Right renal pelvis (tissue), 4 donors: ENCODE data around the gene CCDC127. TPM values are rescaled to one million over a fixed set of nuclear protein-coding genes. Genes with fewer than 3 reads are reported as not detected.
"Not testable (repeated sequence)": the region's sequence is repeated elsewhere in the genome, so short reads cannot be mapped to it uniquely, and the experiment has no call there.

Source experiments
- DNase-seq, 4 donors: peaks; one replicate each; pipeline ENCODE4 v3.0.0-alpha.2; 2013; ENCODE audit warnings: low read depth in 4 of 4, low spot score in 3 of 4, missing footprints in 1 of 4
- polyA plus RNA-seq, 4 donors: library from polyadenylated mRNA; unstranded; fragments of 120-200 nt; gene quantifications; one replicate each; pipeline ENCODE4 v1.2.1, GENCODE V29; 2013; ENCODE audit not compliant: insufficient read length in 4 of 4

CCDC127 gene
- polyA plus RNA-seq, 4 donors: 12.8 to 16.8 (median 14.1) TPM

DNA sequence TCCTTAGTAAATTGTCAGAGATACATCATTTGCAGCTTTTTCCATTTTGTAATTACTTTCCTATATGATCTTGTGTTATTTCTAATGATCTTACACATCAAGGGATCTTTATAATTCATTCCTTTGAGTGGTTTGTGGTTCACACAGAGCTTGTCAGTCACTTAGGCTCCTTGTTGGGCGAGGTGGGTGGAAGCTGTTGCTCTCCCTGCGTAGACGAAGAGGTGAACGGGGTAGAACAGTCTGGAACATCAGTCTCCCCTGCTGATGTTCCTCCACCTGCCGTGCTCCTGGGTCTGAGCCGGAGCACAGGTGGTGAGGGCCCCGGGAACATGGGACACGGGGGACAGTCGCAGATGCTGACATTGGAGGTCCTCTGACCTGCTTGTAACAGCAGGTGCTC is 17.6 kb upstream of the CCDC127 start:
- not testable (repeated sequence) for DNase-seq

DNA sequence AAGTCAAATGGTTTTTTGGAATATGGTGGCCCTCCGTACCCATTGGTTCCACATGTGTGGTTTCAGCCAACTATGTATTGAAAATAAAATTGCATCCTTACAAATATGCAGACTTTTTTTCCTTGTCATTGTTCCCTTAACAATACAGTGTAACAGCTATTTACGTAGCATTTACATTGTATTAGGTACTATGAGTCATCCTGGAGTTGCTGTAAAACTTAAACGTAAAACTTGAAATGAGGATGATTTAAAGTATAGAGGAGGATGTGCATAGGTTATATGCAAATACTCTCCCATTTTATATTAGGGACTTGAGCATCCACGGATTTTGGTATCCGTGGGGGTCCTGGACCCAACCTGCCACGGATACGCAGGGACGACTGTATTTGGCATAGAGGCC is 16.5 kb upstream of the CCDC127 start:
- DNase-seq: no peak

DNA sequence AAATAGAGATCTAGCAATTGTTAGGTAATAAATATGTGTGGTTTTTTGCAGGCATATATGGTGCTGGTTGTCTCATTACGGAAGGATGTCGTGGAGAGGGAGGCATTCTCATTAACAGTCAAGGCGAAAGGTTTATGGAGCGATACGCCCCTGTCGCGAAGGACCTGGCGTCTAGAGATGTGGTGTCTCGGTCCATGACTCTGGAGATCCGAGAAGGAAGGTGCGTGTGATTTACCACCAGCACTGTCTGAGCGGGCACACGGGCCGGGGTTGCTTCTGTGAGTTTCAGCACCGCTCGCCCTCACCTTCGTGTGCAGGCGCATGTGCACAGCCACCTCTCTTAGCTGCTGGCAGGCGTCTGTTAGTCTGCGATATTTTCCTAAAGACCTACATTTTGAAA is 15.5 kb upstream of the CCDC127 start:
- not testable (repeated sequence) for DNase-seq

DNA sequence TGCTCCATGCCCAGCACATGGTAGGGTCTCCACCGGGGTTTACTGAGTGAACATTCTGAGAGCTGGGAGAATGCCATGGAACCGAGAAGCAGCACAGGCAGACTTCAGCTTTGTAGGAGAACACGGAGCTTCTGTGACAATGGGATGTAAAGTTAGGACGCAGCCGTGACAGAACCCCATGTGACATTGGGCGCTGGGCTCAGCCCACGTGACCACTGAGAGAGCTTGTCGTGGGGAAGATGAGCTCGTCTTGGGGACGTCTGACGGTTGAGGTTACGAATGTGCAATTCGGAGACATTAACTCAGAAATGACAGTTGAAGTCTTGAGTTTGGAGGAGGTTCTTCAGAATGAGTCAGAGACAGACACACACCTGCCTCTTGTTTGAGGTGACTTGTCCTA is 13.7 kb upstream of the CCDC127 start:
- DNase-seq: no peak

DNA sequence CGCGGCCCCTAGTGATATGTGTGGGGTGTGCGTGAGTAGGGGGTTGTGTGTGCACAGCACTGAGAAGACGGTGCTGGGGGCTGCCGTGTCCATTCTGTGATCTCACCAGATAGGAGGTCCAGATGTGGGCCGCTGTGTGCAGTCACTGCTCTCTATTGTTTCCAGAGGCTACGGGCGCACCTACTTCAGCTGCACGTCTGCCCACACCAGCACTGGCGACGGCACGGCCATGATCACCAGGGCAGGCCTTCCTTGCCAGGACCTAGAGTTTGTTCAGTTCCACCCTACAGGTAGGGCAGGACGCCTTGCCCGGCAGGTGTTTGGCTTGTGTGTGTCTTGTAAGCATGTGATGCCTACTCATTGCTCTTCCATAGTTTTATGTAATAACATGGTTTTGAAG is 12.8 kb upstream of the CCDC127 start:
- no peak for DNase-seq

DNA sequence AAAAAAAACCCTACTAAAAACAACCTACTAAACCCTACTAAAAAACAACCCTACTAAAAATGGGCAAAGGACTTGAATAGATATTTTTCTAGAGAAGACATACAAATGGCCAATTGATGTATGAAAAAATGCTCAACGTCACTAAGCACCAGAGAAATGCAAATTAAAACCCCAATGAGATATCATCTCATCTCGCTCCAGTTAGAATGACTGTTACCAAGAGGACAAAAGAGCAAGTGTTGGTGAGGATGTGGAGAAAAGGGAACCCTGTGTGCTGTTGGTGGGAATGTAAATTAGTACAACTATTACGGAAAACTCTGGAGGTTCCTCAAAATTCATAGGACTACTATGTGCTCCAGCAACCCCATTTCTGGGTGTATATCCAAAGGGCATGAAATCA is 10.9 kb upstream of the CCDC127 start:
- DNase-seq: no peak

DNA sequence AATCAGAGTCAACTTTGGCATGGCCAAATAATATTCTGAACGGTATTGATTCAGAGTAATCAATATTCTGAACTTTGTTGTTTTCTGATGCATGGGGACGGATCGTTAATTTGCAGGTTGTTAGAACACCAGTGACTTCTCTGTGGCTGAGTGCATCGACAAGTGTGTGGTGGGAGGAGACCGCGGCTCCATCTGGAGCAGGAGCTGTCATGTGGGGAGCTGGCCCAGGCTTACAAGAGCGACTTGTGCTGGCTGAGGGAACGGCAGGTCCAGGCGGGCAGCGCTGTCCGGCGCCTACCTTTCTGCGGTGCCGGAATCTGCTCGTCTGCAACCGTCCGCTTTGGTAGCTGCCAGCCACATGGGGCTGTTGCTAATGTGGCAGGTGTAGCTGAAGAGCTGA is 9.4 kb upstream of the CCDC127 start:
- not testable (repeated sequence) for DNase-seq

DNA sequence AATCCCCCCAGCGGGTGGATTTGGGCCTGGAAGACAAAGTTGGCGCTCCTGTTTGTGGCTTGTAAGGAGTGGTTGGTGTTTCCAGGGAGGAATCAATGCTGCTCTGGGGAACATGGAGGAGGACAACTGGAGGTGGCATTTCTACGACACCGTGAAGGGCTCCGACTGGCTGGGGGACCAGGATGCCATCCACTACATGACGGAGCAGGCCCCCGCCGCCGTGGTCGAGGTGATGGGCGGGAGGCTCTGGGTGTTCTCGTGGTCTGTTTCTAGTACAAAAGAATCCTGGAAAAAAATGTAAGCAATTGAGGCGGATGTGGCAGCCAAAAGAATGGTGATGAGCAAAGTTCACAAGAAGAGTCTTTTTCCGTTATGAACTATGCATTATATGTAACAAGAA is 7.4 kb upstream of the CCDC127 start:
- DNase-seq: no peak

DNA sequence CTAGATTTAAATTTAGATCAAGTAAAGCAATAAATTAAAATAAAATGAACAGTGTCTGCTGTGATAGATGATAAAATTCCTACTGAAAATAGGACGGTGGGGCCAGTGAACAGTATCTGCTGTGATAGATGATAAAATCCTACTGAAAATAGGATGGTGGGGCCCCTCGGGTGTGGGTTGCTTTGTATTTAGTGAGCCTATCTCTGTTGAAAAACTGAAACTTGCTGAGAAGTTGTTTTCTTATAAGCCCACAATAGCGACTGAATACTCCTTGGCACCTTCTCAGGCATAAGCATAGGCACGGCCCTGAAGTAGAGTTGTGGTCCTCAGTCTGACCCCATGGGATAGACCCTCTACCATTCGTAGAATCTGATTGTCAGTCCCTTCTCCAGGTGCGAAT is 5.8 kb upstream of the CCDC127 start:
- DNase-seq: no peak

DNA sequence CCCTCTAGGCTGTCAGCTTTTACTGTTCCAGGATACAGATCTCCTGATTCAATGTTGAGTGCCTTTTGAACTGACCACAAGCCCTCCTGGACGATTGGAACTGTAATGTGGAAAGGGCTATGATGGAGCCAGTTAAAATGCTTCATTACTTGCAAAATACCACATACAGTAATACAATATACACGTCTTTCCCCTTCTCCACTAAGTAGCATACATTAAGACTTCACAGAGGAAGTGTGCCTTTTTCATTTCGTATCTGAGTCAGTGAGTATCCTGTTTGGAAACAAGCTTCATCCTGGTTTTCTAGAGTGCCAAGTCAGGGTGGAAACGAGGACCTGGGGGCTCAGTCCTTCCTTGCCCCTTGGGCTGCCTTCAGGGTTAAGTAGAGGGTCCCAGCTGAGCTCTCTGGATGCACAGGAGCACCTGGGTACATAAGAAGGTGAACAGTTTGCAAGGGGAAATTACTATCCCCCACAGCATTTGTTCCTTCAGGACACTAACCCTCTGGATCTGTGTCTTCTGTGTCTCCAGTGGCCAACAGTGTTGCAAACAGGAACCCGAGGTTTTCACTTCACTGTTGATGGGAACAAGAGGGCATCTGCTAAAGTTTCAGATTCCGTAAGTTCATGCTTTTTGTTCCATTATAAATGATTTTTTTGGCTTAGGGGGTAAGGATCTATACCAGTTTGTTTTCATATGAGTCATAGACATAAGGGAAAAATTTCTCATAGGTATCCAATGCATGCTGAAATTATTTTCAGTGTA is 5.2 kb upstream of the CCDC127 start:
- not testable (repeated sequence) for DNase-seq

DNA sequence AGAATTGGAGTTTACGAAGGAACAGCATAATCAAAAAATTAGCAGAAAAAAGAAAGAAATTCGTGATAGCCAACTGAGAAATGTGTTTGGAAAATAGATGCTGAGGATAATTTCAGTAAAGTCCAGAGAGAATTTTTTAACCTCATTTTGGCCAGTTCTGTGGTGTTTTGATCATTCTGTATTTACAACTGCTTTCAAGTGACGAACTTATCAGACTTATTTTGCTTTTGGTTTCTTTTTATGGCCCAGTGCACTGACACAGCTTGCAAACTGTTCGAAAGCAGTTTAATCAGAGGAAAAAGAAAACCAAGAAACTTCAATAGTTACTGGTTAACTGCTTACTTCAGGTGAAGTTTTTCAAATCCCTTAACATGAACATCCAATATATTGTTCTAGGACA is 2.0 kb upstream of the CCDC127 start:
- no peak for DNase-seq

DNA sequence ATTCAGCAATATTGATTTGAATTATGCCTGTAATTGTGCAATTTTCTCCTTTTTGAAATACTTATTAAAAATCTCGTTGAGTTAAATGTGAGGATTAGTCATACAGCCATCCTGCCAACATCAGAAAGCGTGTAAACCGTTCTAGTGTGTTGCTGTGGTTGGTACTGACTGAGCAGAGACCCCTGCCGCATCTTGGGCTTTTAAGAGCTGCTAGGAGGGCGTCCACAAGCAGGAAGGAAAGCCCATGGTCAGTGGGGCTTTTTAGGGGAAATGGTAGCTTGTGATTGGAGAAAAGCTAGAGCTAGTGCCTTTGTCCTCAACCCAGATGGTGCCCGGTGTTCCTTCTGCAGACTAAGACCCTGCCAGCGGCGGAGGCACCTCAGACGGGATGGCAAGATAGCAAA is 1.5 kb upstream of the CCDC127 start:
- DNase-seq: no peak

DNA sequence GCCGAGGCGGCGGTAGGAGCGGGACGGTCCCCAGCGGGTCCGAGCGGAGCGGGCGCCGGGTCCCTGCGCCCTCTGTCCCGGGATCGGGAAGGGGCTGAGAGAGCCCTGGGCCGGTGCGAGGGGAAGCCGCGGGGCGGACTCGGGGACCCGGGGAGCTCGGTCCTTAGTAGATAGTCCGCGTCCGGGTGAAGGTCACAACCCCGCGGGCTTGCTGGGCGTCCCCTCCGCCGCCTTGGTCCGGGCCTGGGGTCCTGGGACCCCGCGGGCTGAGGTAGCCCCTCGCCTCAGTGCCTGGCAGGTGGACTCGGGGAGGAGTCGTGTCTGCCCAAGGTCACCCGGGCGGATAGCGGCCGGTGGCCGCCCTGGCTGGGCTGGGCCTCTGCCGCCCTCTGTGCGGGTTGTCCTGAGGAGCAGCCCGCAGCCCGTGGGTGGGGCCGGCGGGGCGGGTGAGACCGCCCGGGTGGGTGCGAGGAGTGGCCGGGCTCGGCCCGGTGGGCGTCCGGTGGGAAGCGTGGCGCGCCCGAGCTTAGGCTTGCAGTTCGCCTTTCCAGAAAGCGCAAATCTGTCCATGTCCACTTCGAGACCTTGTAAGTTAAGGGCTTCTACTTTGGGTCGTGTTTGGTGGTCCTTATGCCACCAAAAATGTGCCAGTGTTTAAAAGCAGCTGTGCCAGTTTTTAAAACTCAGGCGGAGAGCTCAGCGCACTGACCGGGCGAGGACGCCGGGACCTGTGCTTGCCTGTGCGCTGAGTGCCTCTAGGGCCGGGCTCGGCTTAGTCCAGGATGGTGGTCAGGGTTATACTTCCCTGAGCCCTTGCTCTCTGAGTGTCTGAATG is 721 bp upstream of the CCDC127 start:
- DNase-seq: no peak

DNA sequence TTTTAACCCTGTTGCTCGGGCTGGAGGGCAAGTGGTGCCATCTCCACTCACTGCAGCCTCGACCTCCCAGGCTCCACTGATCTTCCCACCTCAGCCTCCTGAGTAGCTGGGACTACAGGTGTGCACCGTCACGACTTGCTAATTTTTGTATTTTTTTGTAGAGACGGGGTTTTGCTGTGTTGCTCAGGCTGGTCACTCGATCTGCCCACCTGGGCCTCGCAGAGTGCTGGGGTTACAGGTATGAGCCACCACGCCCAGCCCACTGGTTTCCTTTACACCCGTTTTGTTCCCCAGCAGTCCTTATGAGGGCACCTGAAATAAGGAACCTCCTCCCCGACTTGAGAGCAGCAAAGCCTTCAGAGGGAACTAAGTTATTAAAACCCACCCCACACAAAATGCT is 1.9 kb downstream of the CCDC127 start:
- DNase-seq: not testable (repeated sequence)

DNA sequence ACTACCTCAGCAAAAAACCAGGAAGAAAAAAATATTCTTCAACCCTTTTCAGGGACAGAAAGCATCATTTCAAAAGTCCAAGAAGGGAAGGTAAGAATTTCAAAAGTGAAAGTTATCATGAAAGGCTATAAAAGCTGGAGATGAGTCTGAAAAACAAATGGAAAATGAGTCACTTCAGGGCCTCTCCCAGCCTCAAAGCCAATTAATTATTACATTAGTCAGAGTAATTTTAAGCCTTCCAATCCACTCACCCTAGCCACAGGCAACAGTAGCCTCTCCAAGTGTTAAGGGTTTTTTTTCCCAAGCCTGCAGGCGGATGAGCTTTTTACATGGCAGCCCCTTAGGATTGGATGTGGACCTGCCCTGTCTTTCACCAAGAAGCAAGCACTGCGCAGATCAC is 2.7 kb downstream of the CCDC127 start:
- not testable (repeated sequence) for DNase-seq

DNA sequence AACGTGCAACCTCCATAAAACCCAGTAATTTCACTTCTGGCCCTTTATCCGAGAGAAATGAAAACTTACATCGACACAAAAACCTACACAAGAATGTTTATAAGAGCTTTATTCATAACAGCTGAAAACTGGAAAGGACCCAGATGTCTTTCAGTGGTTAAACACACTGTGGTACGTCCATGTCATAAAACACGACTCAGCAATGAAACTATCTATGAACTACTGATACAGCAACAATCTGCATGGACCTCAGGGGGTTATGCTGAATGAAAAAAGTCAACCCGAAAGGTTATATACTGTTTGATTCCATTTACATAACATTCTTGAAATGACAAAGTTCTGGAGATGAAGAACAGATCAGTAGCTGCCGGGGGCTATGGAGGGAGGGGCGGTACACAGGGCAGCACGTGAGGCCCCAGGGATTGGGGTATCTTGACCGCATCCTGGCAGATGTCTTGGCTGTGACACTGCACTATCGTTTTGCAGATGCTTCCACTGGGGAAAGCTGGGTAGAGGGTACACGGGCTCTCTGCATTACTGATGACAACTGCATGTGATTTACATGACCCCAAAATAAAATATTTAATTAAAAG is 4.1 kb downstream of the CCDC127 start:
- DNase-seq: no peak

DNA sequence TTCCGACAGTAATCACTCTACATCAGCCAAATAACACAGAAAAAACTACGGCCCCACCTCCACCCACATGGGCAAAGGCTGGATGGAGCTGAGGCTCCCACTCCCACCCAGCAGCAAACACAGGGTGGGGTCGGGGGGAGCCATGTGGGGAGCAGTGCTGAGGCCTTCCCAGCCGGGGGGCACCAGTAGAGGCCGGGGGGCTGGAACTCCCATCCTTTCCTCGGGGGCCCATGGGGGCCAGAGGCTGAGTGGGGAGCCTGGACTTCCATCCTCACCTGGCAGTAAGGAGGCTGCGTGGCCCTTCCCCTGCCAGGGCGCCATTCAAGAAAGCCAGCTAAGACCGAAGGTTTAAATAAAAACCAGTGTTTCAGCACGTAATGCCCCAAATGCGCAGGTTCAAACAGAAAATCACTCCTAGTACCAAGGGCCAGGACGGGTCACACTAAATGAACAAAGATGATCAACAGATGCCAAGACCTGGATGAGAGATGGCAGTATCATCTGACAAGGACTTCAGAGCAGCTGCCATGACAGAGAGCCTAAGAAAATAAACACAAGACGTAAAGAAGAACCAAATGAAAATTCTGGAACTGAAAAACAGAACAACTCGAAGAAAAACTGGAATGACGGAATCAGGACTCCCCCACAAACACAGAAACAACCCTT is 9.4 kb downstream of the CCDC127 start:
- DNase-seq: no peak

DNA sequence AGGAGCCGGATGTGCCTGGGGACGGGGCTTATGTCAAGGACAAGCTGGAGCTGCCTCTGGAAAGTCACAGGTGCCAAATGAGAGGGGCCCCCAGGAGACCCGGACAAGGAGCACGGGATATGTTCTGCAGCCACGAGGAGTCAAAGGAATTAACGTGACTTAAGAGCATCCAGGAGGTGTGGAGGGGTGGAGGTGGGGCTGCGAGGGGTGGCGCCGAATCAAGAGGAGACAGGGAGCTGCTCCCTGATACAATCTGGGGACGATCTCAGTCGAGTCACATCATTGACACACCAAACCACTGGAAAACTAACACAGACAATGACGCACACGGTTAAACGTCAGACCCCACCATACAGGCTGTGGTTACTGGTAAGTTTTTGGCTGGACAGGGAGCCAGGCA is 10.4 kb downstream of the CCDC127 start:
- DNase-seq: no peak

DNA sequence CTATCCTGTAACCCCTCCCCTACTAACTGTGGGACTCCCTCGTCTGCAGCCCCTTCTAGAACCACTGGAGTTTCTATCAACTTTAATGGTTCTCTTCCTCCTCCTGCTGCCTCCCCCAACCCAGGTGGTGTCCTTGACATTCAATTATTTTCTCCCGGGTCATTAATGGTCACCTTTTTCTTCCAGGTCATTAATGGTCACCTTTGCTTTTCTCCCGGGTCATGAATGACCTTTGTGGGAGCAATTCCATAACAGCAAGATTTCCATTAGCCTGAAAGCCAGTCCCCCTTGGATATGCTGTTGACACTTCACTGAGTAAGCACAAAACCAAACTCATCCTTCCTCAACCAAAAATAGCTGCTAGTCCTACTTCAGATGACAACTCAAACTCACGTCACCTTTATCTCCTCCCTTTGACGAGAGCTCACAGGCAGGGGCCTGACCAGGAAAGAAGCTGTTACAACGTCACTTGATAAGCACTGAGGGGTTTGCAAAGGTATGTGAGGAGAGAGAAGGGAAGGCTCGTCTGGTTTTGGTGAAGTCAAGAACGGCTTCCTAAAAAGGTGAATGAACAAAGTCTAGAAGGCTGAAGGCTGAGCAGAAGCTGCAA is 10.9 kb downstream of the CCDC127 start:
- DNase-seq: no peak

DNA sequence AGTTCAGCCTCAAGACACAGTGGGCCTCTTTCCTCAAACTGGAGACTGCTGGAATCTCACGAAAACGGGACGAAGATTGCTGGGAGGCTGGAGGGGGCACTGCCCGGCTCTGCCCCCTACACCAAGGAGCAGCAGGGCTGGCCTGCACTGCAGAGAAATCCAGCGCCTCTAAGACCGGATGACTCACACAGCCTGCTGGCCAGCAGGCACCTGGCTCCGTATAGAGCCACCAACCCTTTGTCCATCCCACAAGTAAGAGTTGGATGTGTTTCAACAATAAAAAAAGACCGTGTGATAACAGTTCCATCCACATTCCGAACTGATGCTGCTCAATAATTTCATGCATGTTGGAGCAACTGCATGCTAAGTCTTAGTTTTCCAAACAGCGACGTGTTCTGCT is 11.5 kb downstream of the CCDC127 start:
- no peak for DNase-seq
